NCI-H128 (cell line): Measurements from ENCODE around the gene TMEM151B.

Source experiments
- DNase-seq: peaks from one replicate; lab custom pipeline; 2025; ENCODE audit not compliant: unreplicated experiment; lab: John Stamatoyannopoulos, UW

The TMEM151B gene

DNA sequence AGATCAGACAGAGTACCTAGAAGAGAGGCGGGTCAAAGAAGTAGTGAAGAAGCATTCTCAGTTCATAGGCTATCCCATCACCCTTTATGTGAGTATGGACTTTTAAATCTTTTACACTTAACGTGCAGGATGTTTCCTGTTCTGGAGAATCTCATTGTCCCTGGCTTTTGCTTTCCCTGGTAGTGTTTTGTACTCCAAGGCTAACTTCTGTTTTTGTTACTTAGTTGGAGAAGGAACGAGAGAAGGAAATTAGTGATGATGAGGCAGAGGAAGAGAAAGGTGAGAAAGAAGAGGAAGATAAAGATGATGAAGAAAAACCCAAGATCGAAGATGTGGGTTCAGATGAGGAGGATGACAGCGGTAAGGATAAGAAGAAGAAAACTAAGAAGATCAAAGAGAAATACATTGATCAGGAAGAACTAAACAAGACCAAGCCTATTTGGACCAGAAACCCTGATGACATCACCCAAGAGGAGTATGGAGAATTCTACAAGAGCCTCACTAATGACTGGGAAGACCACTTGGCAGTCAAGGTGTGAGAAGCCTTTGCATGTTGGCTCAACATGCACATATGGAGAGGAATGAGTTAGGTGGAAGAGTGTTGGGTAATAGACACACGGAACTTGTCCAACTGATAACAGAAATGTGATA is 20.1 kb upstream of the TMEM151B start:
- DNase-seq, result no peak

DNA sequence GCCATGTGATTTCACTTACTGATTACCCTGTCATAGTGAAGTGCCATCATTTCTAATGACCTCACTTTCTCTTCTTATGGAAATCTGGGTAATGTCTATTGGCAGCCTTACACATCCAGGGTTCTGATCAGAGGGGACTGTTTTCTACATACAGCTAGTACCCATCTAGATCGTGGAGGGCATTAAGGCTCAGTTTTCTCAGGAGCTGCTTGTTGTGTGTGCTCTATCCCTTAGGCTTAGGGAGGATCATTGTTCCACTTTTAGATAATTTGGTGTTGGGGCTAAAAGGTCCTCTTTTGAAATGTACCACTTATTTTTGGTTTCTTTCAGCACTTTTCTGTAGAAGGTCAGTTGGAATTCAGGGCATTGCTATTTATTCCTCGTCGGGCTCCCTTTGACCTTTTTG is 19.5 kb upstream of the TMEM151B start:
- DNase-seq, result no peak

DNA sequence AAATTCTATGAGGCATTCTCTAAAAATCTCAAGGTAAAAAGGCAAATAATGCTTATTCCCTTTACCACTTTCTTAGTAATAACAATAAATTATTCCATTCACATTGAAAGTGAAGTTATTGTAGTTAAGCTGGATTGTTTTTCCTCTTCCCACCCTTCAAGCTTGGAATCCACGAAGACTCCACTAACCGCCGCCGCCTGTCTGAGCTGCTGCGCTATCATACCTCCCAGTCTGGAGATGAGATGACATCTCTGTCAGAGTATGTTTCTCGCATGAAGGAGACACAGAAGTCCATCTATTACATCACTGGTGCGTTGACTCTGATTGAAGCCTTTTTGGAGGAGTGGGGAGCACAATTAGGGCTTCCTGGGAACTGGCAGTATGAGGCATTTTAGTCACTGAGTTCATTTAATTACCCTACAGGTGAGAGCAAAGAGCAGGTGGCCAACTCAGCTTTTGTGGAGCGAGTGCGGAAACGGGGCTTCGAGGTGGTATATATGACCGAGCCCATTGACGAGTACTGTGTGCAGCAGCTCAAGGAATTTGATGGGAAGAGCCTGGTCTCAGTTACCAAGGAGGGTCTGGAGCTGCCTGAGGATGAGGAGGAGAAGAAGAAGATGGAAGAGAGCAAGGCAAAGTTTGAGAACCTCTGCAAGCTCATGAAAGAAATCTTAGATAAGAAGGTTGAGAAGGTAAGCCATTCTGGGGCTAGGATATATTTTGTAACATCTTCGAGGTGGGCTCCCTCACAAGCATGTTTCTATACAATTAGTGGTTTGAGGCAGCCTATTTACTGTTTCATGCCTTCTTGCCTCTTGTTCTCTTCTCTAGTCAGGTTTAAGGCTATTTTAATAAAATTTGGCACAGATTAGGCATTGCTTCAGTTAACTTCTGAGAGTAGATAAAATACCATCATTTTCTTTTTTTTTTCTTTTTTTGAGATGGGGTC is 18.4 kb upstream of the TMEM151B start:
- no peak for DNase-seq

DNA sequence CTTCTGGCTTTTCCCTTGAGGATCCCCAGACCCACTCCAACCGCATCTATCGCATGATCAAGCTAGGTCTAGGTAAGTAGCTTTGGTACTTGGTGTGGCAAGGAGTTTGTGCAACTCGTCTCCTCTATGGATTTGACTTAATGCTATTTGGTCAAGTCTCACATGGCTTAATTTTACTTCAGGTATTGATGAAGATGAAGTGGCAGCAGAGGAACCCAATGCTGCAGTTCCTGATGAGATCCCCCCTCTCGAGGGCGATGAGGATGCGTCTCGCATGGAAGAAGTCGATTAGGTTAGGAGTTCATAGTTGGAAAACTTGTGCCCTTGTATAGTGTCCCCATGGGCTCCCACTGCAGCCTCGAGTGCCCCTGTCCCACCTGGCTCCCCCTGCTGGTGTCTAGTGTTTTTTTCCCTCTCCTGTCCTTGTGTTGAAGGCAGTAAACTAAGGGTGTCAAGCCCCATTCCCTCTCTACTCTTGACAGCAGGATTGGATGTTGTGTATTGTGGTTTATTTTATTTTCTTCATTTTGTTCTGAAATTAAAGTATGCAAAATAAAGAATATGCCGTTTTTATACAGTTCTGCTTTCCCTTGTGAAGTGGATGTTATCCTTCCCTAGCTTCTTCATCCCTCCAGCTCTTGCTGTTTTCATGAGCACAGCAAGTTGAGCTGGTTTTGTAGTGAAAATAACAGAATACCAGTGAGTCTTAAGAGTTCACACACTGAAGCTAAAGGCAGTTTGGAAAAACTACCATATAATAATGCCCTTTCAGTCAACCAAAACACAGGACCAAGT is 16.7 kb upstream of the TMEM151B start:
- DNase-seq, result no peak

GRCh38 chr6:44254191-44255104 is 15.8 kb upstream of the TMEM151B start:
- no peak for DNase-seq

DNA sequence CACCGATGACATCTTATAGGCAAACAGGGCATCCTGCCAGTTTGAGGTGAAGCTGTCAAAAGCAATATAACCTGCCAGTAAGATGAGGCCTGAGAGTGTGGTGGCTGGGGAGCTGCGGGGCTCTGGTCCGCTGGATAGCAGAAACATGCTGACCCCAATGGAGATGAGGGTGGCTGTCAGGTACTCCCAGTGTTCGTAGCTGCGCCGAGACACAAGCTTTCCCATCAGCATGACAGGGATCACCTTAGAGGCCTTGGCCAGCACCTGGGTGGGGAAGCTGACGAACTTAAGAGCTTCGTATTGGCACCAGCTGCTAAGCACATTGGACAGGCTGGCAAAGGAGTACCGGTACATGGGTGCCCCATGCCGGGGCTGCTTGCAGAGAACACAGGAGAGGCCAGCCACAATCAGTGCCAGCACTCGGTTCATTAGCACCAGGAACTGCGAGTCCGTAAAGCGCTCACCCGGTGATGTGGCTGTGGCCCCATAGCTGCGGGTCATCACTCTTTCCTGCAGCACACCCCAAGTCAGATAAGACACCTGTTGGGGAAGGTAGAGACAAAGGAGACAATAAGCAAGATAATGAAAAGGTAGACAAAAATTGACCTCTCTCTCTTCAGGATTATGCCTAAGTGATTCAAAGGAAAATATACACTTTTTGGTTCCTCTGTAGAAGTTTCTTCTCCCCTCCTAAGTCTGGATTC is 15.0 kb upstream of the TMEM151B start:
- no peak for DNase-seq

DNA sequence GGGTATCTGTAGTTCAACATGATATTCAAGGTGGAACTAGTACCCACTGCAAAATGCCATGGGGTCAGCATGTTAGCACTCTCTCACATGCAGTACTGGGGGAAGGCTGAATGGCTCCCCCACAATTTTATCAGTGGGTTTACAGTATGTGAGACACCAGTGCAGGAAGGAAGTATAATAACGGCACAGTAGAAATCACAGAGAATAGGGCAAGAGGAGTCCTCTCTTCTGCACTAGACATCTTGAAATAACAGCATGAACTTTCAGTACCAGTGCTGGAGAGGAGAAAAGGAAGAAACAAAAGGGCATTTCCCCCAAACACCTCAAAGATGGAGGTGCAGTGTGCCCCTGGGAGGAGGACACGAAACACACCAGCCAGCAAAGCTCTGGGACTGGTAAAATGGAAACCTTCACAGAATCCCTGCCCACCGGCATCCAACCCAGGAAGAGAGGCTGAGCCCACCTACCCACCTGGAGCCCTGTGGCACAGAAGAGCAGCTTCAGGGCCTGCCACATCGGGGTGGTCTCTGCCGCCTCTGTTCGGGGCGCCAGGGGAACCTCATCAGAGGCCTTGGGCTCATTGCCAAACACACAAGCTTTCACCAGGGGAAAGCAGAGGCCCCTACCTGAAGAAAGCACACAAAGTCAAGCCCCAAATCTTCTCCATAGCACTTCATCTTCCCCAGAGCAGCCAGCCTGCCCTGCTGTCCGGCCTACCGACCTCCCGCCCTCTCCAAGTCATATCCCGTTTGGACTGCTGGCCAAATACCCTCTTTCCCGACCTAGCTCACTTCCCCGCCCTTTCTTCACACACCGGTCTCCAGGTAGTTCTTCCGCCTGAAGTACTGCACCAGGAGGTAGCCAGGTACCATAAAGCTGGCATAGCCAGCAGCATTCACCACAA is 14.1 kb upstream of the TMEM151B start:
- no peak for DNase-seq

DNA sequence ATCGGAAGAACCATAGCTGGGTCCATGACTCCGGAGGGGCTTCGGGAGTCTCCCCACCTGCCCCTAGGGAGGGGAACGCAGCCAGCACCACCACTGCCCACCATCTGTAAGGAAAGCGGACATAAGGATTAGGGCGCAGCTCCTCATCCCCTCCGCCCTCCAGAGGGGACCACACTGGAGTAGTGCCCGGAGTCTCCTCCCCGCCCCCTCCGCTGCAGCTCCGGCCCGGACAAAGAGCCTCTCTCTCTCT is 13.6 kb upstream of the TMEM151B start:
- no peak for DNase-seq

GRCh38 chr6:44257025-44257752 is 13.1 kb upstream of the TMEM151B start, which contains the start of gene SLC35B2:
Gene SLC35B2, minus strand, starts transcription at chr6:44257528. Its CDS starts 118 bp downstream, at chr6:44257410.
- no peak for DNase-seq

- DNase-seq, result no peak
Measured at GRCh38 chr6:44257753-44258324, 12.4 kb upstream of the TMEM151B start.

- no peak for DNase-seq
Measured at GRCh38 chr6:44258325-44258863, 11.9 kb upstream of the TMEM151B start.

DNA sequence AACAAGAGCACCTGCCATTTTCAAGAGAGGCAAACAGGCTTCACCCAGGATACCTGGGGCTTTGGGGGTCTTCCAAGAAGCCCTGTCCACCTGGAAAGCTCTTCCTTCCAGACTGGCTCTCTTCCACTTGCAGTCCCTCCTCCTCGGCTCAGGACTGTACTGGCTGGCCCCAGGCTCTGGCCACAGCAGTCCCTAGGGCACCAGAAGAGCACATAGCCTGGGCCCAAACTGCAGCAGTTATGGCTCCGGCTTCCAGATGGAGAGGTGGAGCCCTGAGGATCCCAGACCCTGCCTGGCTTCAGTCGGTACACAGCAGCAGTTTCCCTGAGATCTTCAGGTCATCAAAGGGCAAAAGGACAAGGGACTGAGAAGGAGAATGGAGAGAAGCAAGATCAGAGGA is 11.3 kb upstream of the TMEM151B start:
- DNase-seq, result no peak

DNA sequence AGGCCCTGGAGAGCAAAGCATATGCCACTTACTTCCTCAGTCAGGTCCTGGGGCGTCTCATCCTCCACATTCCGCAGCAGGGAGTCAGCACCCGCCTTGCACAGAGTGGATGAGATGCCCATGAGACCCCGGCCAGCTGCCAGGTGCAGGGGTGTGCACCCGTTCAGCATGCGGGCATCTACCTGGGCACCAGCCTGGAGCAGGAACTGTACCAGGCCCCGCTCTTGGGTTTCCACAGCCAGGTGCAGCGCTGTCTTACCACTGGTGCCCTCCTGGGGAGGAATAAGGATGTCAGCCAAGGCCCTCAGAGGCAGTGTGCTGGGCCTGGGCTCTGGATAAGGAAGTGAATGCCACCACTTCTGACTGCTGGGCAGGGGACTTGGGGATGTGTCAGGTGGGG is 10.2 kb upstream of the TMEM151B start:
- DNase-seq, result no peak

- DNase-seq, result no peak
Measured at GRCh38 chr6:44260451-44261297, 9.6 kb upstream of the TMEM151B start.

DNA sequence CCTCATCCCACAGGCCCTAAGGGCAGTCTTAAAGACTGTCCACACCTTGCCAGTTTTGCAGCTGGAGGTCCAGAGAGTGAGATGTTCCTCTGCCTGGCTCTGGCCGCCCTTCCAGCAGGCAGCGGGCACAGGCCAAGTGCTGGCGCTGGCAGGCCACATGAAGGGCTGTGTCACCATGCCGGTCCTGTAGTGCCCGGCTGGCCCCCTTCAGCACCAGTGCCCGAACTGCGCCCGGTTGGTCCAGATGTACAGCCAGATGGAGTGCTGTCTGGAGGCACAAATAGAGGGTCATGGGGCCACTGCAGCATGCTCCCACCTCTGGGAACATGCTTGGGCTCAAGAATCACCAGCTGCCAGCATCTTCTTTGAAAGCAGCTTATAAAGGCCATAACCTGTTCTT is 8.7 kb upstream of the TMEM151B start:
- DNase-seq, result no peak

GRCh38 chr6:44262467-44263353 is 7.5 kb upstream of the TMEM151B start:
- DNase-seq, result no peak
